ENCODE data around the gene STX10.
"Not testable (repeated sequence)": the region's sequence is repeated elsewhere in the genome, so short reads cannot be mapped to it uniquely, and the experiment has no call there.

Gene STX10

DNA sequence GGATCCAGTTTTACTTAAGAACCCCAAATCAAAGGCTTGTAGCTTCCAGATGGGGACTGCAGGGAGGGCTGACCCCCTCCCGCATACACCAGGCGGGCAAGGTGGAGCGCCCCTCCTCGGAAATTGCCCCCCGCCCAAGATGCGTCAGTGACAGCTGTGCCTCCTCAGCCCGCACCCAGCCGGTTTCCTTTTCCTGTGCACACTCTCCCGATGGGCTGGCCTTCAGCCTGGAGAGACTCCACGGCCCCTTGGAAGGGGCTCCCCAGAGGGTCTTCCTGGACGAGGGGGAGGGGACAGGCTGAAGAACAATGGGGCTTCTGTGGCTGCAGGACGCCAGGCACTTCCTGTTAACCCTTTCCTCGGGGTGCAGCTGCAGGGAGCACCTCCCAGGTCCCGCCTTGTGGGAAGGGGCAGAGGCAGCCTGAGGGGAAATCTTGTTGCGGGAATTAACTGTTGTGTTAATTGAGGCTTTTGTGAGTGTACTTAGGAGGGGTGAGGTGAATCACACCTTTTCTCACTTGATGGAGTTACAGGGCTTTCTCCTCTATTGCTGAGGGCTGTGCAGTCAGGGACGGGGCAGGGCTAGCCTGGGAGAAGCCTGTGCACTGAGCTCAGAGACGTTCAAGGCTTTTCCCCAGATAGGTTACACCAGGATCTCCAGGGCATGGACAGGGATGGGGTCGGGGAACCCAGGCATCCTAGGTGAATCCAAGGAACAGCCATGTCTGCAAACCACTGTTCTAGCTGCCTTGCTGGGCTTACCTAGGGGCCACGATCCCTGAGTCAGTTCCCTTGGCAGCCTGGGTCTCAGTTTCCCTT is 14.4 kb upstream of the STX10 start:
- DNase-seq (ENCODE audit: low read depth in 2 of 2): peak; percentile 29 to 44

DNA sequence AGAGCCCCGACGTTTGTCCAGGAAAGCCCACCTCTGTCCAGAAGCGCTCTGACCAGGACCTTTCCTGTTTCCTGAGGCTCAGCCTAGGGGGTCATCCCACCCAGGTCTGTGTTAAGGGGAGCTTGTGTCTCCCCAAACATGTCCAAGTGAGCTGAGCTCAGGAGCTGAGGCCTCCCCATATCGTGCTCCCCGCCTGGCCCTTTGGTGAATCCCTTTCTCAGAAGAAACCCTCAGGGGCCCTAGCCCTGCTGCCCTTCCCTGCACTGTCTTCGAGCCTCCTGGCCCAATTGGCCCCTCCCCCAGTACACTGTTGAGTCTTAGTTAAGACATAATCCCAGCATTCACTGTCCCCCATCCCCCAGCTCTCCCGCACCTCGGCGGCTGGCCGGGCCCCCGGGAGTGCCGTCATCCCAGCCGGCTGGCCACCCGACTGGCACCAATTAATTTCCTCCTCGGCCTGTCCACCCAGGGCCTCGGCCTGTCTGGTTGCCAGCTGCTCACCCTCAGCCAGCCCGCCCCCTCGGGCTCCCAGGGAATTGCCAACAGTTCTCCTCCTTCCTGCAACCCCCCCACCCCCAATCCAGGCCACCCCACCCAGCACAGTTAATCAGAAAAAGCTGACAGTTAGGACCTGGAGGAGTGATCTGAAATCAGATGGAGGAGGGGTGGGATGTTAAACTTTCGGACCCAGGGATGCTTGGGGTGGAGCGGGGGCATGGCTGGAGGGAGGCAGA is 13.6 kb upstream of the STX10 start:
- DNase-seq (ENCODE audit: low read depth in 2 of 2): peak; percentile 41 to 46

DNA sequence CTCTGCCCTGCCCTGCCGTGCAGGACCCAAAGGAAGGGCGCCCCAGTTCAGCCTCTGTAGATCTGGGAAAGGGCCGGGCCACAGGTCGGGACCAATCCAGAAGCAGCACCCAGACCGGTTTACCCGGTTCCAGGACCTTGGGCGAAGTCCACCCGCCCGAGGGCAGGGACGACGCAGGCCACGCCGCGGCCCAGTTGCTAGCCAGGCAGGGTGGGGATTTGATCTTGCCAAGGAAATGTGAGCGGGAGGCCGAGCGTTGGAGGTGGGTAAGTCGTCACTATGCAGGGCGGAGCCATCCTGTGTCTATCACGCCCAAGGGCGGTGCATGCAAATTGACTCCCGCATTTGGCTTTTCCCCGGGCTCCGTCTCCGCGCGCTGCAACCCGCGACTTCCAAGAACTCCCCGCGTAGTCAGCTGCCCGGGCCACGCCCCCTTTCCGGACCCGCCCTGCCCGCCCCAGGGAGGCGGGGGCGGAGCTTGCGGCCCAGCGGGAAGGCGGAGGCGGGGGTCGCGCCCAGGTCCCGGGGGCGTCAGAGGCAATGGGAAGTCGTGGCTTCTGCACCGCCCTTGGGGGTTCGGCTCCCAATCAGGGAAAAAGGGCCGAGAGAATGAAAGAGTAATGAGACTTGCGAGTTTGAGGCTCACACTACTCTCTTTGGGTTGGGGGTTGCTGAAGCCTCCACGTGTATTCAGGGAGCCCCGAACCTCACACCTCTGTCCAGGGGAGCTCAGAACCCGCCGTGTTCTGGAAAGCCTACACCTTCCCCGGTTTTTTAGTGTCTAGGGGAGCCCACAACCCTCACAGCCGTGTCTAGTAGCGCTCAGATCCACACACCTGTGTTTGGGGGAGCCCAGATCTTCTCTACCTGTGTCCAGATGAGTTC is 12.8 kb upstream of the STX10 start:
- DNase-seq (ENCODE audit: low read depth in 2 of 2): peak; percentile 80 to 91

DNA sequence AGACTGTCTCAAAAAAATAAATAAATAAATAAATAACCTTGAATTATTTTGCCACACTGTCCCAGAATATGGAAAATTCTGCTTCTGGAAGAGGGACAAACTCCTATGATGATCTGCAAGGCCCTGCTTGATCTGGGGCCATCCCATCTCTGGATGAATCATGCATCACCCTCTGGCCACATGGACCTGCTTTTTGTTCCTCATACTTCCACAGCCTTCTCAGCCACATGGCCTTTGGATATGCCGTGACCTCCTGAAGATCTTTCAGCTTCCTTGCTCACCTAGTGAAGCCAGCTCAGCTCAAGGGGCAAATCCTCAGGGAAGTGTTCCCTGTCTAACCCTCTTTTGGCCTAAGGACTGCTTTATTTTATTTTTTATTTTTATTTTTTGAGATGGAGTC is 10.4 kb upstream of the STX10 start:
- DNase-seq (ENCODE audit: low read depth in 2 of 2): no peak

DNA sequence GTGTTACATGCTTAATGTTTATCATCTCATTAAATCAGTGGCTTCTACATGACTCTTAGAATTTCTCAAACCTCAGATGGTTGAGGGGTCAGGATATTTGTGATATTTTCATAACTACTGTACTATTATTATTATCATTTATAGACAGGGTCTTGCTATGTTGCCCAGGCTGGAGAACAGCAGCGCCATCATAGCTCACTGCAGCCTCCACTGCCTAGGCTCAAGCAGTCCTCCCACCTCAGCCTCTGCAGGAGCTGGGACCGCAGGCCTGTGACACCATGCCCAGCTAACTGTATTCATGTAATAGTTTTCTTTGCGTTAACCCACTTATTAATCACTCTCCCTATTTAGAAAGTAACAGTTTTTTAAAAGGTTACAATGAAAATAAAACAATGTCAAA is 9.5 kb upstream of the STX10 start:
- DNase-seq (ENCODE audit: low read depth in 2 of 2): no peak

- DNase-seq (ENCODE audit: low read depth in 2 of 2): peak in 1 of 2 donors; percentile 55
Measured at GRCh38 chr19:13155472-13156359, 5.5 kb upstream of the STX10 start.

GRCh38 chr19:13154911-13155471 is 4.8 kb upstream of the STX10 start:
- DNase-seq (ENCODE audit: low read depth in 2 of 2): peak; percentile 71 to 74

GRCh38 chr19:13154241-13154778 is 4.1 kb upstream of the STX10 start:
- peak; percentile 62 to 74 for DNase-seq (ENCODE audit: low read depth in 2 of 2)

GRCh38 chr19:13153569-13154240 is 3.5 kb upstream of the STX10 start:
- DNase-seq (ENCODE audit: low read depth in 2 of 2): no peak

DNA sequence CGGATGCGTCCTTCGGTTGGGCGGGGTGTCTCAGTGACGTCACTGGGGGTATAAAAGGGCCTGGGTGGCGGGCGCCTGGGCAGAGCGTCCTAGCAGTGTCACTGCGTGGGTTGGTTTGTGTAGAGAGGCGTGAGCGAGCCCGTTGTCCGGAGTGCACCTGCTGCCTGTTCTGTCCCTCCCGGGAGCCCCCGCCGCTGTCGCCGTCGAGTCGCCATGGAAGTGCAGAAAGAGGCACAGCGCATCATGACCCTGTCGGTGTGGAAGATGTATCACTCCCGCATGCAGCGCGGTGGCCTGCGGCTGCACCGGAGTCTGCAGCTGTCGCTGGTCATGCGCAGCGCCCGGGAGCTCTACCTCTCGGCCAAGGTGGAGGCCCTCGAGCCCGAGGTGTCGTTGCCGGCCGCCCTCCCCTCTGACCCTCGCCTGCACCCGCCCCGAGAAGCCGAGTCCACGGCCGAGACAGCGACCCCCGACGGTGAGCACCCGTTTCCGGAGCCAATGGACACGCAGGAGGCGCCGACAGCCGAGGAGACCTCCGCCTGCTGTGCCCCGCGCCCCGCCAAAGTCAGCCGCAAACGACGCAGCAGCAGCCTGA is 2.9 kb upstream of the STX10 start:
- peak; percentile 94 to 98 for DNase-seq (ENCODE audit: low read depth in 2 of 2)

- no peak for DNase-seq (ENCODE audit: low read depth in 2 of 2)
Measured at GRCh38 chr19:13152356-13152973, 2.3 kb upstream of the STX10 start.

DNA sequence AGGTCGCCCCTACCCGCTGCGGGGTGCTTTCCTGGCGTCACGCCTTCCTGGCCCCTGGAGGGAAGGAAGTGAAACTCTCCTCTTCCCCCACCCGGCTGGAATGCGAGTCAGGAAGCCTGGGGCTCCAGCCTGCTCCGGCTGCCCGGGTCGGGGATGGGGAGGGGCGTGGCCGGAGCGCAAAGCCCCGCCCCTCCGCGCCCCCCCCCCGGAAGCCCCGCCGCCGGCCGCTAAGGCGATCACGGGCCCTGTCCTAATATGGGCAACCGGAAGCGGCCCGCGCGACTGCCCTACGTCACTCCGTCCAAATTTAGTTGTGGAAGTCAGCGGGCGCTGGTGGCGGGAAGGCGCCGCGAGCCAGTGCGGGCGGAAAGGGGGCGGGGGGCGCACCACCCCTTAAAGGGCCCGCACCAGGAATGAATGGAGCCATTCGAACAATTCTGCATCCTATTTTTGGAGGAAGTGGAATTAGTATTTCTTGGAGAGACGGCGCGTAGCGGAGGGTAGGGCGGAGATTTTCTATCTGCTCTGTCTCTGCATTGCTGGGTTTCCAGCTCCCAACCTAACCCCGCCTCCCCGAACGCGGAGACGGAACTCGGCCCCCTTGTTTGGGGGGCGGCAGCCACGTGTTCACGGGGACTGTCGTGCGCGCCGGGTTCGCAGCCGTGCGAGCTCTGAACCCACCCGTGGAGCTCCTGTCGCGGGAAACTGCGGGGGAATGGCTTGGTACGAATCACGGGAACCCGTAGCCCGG is 1.6 kb upstream of the STX10 start:
- DNase-seq (ENCODE audit: low read depth in 2 of 2): peak; percentile 92 to 93

GRCh38 chr19:13150931-13151604 is 893 bp upstream of the STX10 start:
- no peak for DNase-seq (ENCODE audit: low read depth in 2 of 2)

DNA sequence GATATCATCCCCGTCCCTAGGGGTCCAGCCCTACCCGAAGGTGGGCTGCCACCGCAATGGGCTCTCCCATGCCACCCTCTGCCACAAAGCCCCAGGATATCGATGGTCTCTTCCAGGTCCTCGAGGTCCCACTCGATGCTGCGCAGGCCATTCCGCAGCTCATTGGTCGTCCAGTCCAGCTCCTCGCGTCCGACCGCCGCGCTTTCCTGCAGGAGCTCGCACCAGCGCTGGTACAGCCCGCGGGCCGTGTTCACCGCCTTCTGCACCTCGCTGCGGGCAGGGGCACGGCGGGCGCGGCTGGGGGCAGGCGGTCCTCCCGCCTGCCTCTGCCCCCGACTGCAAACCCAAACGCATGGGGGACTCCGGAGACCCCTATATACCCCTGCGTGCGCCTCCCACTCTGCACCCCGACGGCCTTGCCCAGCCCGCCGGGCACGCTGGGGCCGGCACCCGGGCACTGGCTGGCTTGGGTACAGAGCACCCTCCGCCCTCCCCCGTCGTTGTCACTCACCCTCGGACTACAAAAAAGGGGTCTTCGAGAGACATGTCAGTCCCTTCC is 468 bp downstream of the STX10 start:
- no peak for DNase-seq (ENCODE audit: low read depth in 2 of 2)

- DNase-seq (ENCODE audit: low read depth in 2 of 2): not testable (repeated sequence)
Measured at GRCh38 chr19:13149173-13149627, 975 bp downstream of the STX10 start.

- DNase-seq (ENCODE audit: low read depth in 2 of 2): no peak
Measured at GRCh38 chr19:13146763-13147563, 3.2 kb downstream of the STX10 start.

Data from stimulated activated CD4-positive, alpha-beta T cell treated with anti-CD3 and anti-CD28 coated beads, Interleukin-4, amount 100 ng/mL, for 48 hours (primary cell).